ENCODE results near the gene CDHR5. TPM values are rescaled to one million over a fixed set of nuclear protein-coding genes. Genes with fewer than 3 reads are reported as not detected.

The CDHR5 gene
- total RNA-seq, 1 donor from 2014 or later: not detected

DNA sequence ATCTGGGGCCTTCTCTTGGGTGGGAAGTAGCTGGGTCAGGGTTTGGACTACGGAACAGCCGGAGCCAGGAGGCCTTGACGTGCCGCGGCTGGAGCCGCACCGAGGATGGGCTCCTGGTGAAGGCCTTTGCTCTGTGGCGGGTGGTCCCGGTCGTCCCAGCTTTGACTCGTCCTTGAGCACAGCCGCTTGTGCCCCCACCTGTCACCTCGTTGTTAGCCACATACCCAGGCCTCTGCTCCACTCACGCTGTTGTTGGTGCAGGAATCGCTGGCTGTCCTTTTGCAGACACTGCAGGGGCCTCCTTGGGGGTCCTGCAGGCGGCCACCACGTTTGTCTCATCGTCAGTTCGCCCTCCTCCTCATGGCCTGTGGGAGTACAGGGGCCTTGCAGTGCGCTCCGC, 31.4 kb downstream of the CDHR5 start:
- TF ChIP-seq, protein P1, sequence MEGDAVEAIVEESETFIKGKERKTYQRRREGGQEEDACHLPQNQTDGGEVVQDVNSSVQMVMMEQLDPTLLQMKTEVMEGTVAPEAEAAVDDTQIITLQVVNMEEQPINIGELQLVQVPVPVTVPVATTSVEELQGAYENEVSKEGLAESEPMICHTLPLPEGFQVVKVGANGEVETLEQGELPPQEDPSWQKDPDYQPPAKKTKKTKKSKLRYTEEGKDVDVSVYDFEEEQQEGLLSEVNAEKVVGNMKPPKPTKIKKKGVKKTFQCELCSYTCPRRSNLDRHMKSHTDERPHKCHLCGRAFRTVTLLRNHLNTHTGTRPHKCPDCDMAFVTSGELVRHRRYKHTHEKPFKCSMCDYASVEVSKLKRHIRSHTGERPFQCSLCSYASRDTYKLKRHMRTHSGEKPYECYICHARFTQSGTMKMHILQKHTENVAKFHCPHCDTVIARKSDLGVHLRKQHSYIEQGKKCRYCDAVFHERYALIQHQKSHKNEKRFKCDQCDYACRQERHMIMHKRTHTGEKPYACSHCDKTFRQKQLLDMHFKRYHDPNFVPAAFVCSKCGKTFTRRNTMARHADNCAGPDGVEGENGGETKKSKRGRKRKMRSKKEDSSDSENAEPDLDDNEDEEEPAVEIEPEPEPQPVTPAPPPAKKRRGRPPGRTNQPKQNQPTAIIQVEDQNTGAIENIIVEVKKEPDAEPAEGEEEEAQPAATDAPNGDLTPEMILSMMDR (IDR thresholded peaks at IDR 0.05; ENCODE audit: borderline replicate concordance): no peak
- no peak for DNase-seq
- no peaks in the 10 kb centered on the region for H3K9me3 ChIP-seq (replicated peaks)
- H3K4me3 ChIP-seq: no peak overlapping the region
- H3K27me3 ChIP-seq (ENCODE audit: low read depth): no peaks in the 10 kb centered on the region
- intact Hi-C loops (cut with micrococcal nuclease): no loop called here
- no peaks in the 10 kb centered on the region for H3K4me1 ChIP-seq
- peaks cover 97% of the 10 kb centered on the region for H3K36me3 ChIP-seq
- no peak overlapping the region for H3K27ac ChIP-seq (replicated peaks)

DNA sequence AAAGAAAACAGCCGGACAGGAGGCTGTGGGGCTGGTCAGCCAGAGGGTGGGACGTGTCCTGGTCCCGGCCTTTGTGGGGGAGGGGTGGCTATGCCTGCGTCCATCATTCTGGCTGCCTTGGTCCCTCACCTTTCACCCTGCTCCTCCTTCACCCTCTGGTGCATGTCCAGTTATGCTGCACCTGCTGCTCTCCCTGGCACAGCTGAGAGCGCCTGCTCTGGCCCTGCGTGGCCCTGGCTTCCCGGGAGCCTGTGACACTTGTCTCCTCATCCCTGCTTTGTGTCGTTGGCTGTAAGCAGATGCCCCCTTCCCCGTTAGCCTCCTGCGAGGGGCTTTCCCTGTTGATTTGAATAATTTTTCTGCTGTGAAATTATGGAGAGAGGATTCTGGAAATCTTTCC, 31.8 kb downstream of the CDHR5 start:
- DNase-seq: no peak
- no peaks in the 10 kb centered on the region for H3K4me1 ChIP-seq
- H3K27me3 ChIP-seq (ENCODE audit: low read depth): no peaks in the 10 kb centered on the region
- H3K4me3 ChIP-seq: no peak overlapping the region
- TF ChIP-seq, protein P1 (IDR thresholded peaks at IDR 0.05; ENCODE audit: borderline replicate concordance): no peak
- intact Hi-C loops (cut with micrococcal nuclease): no loop called here
- peaks cover 97% of the 10 kb centered on the region for H3K36me3 ChIP-seq
- H3K27ac ChIP-seq (replicated peaks): no peak overlapping the region
- H3K9me3 ChIP-seq (replicated peaks): no peaks in the 10 kb centered on the region

DNA sequence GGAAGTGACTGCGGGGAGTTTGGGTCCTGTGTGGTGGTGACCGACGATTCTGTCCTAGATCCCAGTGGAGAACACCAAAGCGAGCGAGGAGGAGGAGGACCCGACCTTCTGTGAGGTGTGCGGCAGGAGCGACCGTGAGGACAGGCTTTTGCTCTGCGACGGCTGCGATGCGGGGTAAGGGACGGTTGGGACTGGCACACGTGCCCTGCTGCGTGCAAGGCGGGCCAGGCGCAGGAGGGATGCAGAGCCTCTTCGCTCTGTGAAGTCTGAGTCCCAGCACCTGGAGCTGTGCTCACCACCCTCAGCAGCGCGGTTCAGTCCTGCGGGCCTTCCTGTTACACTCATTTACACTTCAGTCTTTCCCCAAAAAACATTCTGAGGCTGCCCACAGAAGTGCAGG, 32.3 kb downstream of the CDHR5 start:
- Histone ChIP-seq H3K27me3 (ENCODE audit: low read depth) (no peaks in the 10 kb centered on the region), H3K9me3 (replicated peaks) (no peaks in the 10 kb centered on the region), H3K4me1 (no peaks in the 10 kb centered on the region), H3K4me3 (no peak overlapping the region), H3K27ac (replicated peaks) (no peak overlapping the region), H3K36me3 (peaks cover 97% of the 10 kb centered on the region)
- TF ChIP-seq, protein P1 (IDR thresholded peaks at IDR 0.05; ENCODE audit: borderline replicate concordance): no peak
- no peak for DNase-seq
- intact Hi-C loops (cut with micrococcal nuclease): no loop called here

DNA sequence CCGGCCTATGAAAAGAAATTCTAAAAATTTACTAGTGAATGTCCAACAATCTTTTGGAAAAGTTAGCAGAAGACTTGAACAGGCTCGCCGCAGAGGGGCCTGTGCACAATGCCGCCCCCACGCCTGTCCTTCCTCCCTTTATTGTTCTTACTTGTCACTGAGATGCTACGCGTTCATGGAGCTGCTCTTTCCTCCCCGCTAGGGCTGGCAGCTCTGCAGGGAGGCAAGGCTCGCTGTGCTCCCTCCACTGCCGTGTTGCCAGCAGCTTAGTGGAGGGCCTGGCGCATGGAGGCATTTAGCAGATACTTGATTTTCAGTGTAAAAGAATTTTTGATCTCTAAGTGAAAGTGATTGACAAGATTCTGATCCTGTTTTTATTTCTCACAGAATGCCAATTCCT, 33.8 kb downstream of the CDHR5 start:
- no peaks in the 10 kb centered on the region for H3K4me1 ChIP-seq
- no peak overlapping the region for H3K4me3 ChIP-seq
- TF ChIP-seq, protein P1 (IDR thresholded peaks at IDR 0.05; ENCODE audit: borderline replicate concordance): no peak
- DNase-seq: no peak
- peaks cover 97% of the 10 kb centered on the region for H3K36me3 ChIP-seq
- H3K27ac ChIP-seq (replicated peaks): no peak overlapping the region
- no peaks in the 10 kb centered on the region for H3K27me3 ChIP-seq (ENCODE audit: low read depth)
- intact Hi-C loops (cut with micrococcal nuclease): no loop called here
- H3K9me3 ChIP-seq (replicated peaks): no peaks in the 10 kb centered on the region

DNA sequence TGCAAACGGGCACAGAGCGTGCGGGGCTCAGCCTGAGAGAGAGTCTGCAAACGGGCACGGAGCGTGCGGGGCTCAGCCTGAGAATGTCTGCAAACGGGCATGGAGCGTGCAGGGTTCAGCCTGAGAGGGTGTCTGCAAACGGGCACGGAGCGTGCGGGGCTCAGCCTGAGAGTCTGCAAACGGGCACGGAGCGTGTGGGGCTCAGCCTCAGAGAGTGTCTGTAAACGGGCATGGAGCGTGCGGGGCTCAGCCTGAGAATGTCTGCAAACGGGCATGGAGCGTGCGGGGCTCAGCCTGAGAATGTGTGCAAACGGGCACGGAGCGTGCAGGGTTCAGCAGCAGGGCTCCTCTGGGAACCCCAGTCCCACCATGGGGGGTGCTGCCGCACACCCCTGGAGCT, 35.0 kb downstream of the CDHR5 start:
- TF ChIP-seq, protein P1 (IDR thresholded peaks at IDR 0.05; ENCODE audit: borderline replicate concordance): no peak
- intact Hi-C loops (cut with micrococcal nuclease): no loop called here
- Histone ChIP-seq H3K4me1 (no peaks in the 10 kb centered on the region), H3K36me3 (peaks cover 91% of the 10 kb centered on the region), H3K4me3 (no peak overlapping the region), H3K9me3 (replicated peaks) (no peaks in the 10 kb centered on the region), H3K27me3 (ENCODE audit: low read depth) (no peaks in the 10 kb centered on the region), H3K27ac (replicated peaks) (no peak overlapping the region)
- DNase-seq: no peak

DNA sequence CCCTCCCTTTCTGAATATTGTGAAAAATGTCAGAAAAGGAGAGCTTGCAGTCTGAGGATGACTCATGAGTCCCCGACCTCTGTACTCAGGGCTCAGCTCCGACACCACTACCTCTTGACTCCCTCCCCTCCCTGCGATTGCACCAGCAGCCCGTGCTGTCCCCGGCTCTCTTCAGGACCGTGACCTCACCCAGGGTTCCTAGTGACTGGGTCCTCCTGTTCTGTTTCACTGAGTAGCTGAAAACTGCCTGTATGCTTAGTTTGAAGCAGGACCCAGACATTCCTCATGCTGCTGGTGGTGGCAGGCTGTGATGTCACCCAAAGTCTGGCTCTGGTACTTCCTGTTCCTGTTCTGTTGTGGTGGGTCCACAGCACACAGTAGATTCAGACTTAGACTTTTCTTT, 36.8 kb downstream of the CDHR5 start:
- H3K4me1 ChIP-seq: no peaks in the 10 kb centered on the region
- no peak overlapping the region for H3K27ac ChIP-seq (replicated peaks)
- no peaks in the 10 kb centered on the region for H3K27me3 ChIP-seq (ENCODE audit: low read depth)
- no peak overlapping the region for H3K4me3 ChIP-seq
- TF ChIP-seq, protein P1 (IDR thresholded peaks at IDR 0.05; ENCODE audit: borderline replicate concordance): no peak
- DNase-seq: no peak
- intact Hi-C loops (cut with micrococcal nuclease): no loop called here
- H3K36me3 ChIP-seq: peaks cover 91% of the 10 kb centered on the region
- H3K9me3 ChIP-seq (replicated peaks): no peaks in the 10 kb centered on the region

All from left ventricle myocardium inferior (tissue), 1 donor.